ENCODE data around the gene ZBTB17. TPM values are rescaled to one million over a fixed set of nuclear protein-coding genes. Genes with fewer than 3 reads are reported as not detected.

The ZBTB17 gene
- total and polyA plus RNA-seq, 12 donors = 16.4 to 54.9 (median 20.8) TPM

- Histone ChIP-seq H3K9me3 (no peaks in the 10 kb centered on the region), H3K4me3 (peak overlapping the region in 7 of 10 donors; percentile 16 to 43 (median 34)), H3K4me1 (peaks cover 43 to 75% (median 68%) of the 10 kb centered on the region in 9 donors), H3K27ac (peak overlapping the region; percentile 41 to 94 (median 88)), H3K36me3 (peaks cover 0 to 32% (median 26%) of the 10 kb centered on the region in 9 donors), H3K27me3 (no peaks in the 10 kb centered on the region)
- WGBS, 2 donors = 93 to 96% methylated on average over 4 of the region's 4 CpGs
- intact Hi-C loops (cut with DNase I) = no loop called here
- ATAC-seq = peak in 1 of 8 donors; percentile 0
- no peak for TF ChIP-seq CTCF (IDR thresholded peaks at IDR 0.05)
- DNase-seq = no peak
Observed at GRCh38 chr1:15950302-15950701, 25.6 kb downstream of the ZBTB17 start.

DNA sequence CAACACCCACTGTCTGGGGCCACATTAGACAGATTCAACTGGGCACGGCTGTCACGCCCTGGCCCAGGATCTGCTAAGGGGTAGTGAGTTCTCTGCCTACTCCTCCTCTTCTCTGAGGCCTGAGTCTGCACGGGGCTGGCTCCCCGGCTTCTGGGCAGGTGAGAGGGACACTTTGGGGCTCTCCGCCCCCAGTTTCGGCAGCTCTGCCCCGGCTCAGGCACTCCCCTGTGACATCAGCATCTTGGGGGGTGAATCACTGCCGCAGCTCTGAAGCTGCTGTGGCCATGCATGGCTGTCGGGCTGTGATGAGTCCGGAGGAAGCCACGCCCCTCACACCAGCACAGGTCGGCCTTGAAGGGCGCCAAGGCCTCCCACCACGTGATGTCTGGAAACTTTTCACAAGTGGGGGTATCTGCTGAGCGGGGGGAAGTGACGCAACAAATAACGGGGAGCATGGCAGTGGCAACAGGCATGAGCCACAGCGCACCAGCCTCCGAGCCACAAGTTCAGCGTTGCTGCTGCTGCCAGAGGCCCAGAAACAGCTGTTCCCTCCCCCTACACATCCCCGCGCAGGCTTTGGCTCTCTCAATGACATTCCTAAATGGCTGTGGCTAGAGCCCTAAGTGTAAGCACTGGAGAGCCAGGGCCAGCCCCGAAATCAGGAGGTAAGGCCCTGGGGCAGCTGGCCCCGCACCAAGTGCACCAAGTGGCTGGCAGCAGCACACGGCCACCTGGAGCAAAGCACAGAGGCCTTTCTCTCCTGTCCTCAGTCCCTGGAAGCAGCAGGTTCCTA lies 26.3 kb downstream of the ZBTB17 start:
- H3K9me3 ChIP-seq = no peaks in the 10 kb centered on the region
- DNase-seq (peak; percentile 76 to 83), ATAC-seq (peak; percentile 74 to 88 (median 84))
- intact Hi-C loops (cut with DNase I) = no loop called here
- H3K27me3 ChIP-seq = no peaks in the 10 kb centered on the region
- H3K27ac ChIP-seq = peak overlapping the region; percentile 41 to 94 (median 88)
- H3K36me3 ChIP-seq = peaks cover 0 to 39% (median 30%) of the 10 kb centered on the region in 9 donors
- H3K4me1 ChIP-seq = peaks cover 43 to 69% (median 66%) of the 10 kb centered on the region in 9 donors
- H3K4me3 ChIP-seq = peak overlapping the region in 9 of 10 donors; percentile 2 to 43 (median 33)
- TF ChIP-seq CTCF (IDR thresholded peaks at IDR 0.05) = no peak
- WGBS, 2 donors = 11 to 12% methylated on average over 25 of the region's 25 CpGs

DNA sequence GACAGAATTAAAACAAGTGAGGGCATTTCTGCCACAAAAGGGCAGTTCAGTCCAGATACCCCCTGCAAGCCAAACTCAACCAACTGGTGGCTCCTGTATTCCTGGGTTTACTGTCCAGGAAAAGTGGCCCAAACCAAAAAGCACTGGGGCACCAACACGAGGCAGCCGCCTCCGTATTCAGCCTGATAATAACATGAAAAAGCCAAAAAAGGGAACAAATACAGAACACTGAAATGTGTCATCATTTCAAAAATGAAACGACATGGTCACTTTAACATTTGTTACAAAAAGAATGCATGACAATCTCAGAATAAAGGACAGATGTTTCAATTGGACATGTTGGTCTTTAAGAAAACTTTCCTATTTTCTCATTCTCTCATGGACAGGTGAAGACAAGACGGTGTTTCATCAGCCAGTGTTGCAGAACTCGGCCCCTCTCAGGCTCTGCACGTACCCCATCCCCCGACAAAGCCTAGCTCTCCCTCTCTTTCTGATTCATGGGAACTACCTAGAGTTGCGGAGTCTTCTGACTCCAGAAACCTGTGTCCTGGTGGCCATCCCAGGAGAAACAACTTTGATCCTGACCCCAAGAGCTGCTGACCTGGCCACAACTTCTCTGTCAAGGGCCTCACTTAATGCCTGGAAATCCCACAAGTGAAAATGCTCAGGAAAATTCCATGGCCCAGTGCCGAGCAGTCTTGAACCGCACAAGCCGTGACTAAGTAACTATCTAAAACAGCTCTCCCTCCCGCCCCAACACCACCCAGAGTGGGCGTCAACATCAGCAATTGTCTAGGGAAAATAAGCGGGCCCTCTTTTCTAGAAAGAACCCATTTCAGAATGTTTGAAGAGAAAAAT lies 27.1 kb downstream of the ZBTB17 start:
- peak; percentile 55 to 80 for DNase-seq
- no peak for TF ChIP-seq CTCF (IDR thresholded peaks at IDR 0.05)
- H3K27me3 ChIP-seq = no peaks in the 10 kb centered on the region
- peak overlapping the region; percentile 41 to 94 (median 88) for H3K27ac ChIP-seq
- H3K36me3 ChIP-seq = peaks cover 0 to 47% (median 39%) of the 10 kb centered on the region in 9 donors
- peak overlapping the region in 9 of 10 donors; percentile 2 to 43 (median 33) for H3K4me3 ChIP-seq
- intact Hi-C loops (cut with DNase I) = no loop called here
- peaks cover 37 to 61% (median 58%) of the 10 kb centered on the region in 9 donors for H3K4me1 ChIP-seq
- peak; percentile 46 to 74 (median 63) for ATAC-seq
- no peaks in the 10 kb centered on the region for H3K9me3 ChIP-seq
- WGBS, 2 donors = 49 to 52% methylated on average over 15 of the region's 15 CpGs

DNA sequence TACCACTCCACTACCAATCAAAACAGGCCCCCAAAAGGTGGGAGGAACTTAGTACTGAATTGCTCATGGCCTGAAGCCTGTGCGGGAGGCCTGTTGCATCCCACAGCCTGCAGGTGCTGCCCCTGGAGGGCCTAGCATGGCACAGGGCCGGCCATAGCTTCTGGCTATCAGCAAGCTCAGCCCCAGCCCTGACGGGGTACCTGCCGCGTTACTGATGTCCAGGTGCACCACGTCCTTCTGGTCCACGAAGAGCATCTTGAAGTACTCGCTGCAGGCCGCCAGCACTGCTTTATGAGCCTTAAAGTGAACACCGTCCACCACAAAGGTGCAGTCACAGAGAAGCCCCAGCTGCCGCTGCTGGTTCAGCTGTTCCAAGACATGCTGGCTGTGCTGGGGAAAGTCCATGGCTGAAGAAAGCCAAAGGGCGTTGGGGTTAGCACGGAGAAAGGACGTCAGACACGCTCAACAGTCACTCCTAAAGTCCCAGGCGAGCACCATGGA lies 27.8 kb downstream of the ZBTB17 start:
- Histone ChIP-seq H3K4me3 (no peak overlapping the region), H3K36me3 (peaks cover 0 to 54% (median 45%) of the 10 kb centered on the region in 9 donors), H3K4me1 (peaks cover 30 to 54% (median 51%) of the 10 kb centered on the region in 9 donors), H3K9me3 (no peaks in the 10 kb centered on the region), H3K27ac (peak overlapping the region in 7 of 10 donors; percentile 82 to 94 (median 90)), H3K27me3 (no peaks in the 10 kb centered on the region)
- no peak for DNase-seq
- ATAC-seq = no peak
- intact Hi-C loops (cut with DNase I) = no loop called here
- no peak for TF ChIP-seq CTCF (IDR thresholded peaks at IDR 0.05)
- 87% methylated on average over 16 of the region's 16 CpGs for WGBS, 2 donors

All from heart right ventricle (tissue), 16 donors.